ENCODE results near the gene NAA40. TPM values are rescaled to one million over a fixed set of nuclear protein-coding genes. Genes with fewer than 3 reads are reported as not detected.
A peak's percentile ranks its signal among the peaks of the same experiment; 100 is the strongest.

The NAA40 gene
- total and polyA plus RNA-seq, 2 of the 13 experiments (the other 11 are each of a cell fraction or from before 2014, with no cell fraction given) = 11.1 to 17.9 TPM

GRCh38 chr11:63986156-63986931 lies 47.5 kb downstream of the NAA40 start, which contains the start of gene OTUB1 (continued):
- TF ChIP-seq HNRNPH1 (optimal IDR thresholded peaks at IDR 0.05; ENCODE audit: low read depth, low read length) (no peak), SMARCE1 (IDR thresholded peaks at IDR 0.05; ENCODE audit: borderline replicate concordance) (no peak), THRA (CRISPR knock-in tag; IDR thresholded peaks at IDR 0.05; ENCODE audit: borderline replicate concordance) (peak; percentile 39; the same call in 1 of the 2 replicates), ZIK1 (CRISPR knock-in tag; IDR thresholded peaks at IDR 0.05; ENCODE audit: borderline replicate concordance, low read depth) (0 out of 2 replicates have a peak, but pooled peaks have one; percentile 28), ZSCAN20 (CRISPR knock-in tag; IDR thresholded peaks at IDR 0.05; ENCODE audit: borderline replicate concordance) (no peak), ZNF567 (CRISPR knock-in tag; IDR thresholded peaks at IDR 0.05; ENCODE audit: borderline replicate concordance) (no peak), ZNF235 (CRISPR knock-in tag; IDR thresholded peaks at IDR 0.05; ENCODE audit: borderline replicate concordance) (0 out of 2 replicates have a peak, but pooled peaks have one; percentile 97), ZNF530 (CRISPR knock-in tag; IDR thresholded peaks at IDR 0.05; ENCODE audit: low read depth) (no peak), AGO2 (optimal IDR thresholded peaks at IDR 0.05; ENCODE audit: low read depth, low read length) (peak; percentile 86), CC2D1A (CRISPR knock-in tag; IDR thresholded peaks at IDR 0.05) (no peak), GPN1 (CRISPR knock-in tag; IDR thresholded peaks at IDR 0.05; ENCODE audit: borderline replicate concordance) (no peak), ZNF841 (CRISPR knock-in tag; IDR thresholded peaks at IDR 0.05; ENCODE audit: borderline replicate concordance) (no peak), ELF1 (CRISPR knock-in tag; IDR thresholded peaks at IDR 0.05) (peak; percentile 99), HHEX (CRISPR knock-in tag; IDR thresholded peaks at IDR 0.05) (no peak), ZNF331 (CRISPR knock-in tag; IDR thresholded peaks at IDR 0.05) (no peak), SIN3A (IDR thresholded peaks at IDR 0.05; ENCODE audit: borderline replicate concordance, low read depth, low read length) (peak; percentile 93; the same call in 1 of the 2 replicates)
- TF ChIP-seq, protein P1, sequence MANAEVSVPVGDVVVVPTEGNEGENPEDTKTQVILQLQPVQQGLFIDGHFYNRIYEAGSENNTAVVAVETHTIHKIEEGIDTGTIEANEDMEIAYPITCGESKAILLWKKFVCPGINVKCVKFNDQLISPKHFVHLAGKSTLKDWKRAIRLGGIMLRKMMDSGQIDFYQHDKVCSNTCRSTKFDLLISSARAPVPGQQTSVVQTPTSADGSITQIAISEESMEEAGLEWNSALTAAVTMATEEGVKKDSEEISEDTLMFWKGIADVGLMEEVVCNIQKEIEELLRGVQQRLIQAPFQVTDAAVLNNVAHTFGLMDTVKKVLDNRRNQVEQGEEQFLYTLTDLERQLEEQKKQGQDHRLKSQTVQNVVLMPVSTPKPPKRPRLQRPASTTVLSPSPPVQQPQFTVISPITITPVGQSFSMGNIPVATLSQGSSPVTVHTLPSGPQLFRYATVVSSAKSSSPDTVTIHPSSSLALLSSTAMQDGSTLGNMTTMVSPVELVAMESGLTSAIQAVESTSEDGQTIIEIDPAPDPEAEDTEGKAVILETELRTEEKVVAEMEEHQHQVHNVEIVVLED (CRISPR knock-in tag; IDR thresholded peaks at IDR 0.05; ENCODE audit: borderline replicate concordance) = peak; percentile 65; the same call in 1 of the 2 replicates
- TF ChIP-seq, protein P2, sequence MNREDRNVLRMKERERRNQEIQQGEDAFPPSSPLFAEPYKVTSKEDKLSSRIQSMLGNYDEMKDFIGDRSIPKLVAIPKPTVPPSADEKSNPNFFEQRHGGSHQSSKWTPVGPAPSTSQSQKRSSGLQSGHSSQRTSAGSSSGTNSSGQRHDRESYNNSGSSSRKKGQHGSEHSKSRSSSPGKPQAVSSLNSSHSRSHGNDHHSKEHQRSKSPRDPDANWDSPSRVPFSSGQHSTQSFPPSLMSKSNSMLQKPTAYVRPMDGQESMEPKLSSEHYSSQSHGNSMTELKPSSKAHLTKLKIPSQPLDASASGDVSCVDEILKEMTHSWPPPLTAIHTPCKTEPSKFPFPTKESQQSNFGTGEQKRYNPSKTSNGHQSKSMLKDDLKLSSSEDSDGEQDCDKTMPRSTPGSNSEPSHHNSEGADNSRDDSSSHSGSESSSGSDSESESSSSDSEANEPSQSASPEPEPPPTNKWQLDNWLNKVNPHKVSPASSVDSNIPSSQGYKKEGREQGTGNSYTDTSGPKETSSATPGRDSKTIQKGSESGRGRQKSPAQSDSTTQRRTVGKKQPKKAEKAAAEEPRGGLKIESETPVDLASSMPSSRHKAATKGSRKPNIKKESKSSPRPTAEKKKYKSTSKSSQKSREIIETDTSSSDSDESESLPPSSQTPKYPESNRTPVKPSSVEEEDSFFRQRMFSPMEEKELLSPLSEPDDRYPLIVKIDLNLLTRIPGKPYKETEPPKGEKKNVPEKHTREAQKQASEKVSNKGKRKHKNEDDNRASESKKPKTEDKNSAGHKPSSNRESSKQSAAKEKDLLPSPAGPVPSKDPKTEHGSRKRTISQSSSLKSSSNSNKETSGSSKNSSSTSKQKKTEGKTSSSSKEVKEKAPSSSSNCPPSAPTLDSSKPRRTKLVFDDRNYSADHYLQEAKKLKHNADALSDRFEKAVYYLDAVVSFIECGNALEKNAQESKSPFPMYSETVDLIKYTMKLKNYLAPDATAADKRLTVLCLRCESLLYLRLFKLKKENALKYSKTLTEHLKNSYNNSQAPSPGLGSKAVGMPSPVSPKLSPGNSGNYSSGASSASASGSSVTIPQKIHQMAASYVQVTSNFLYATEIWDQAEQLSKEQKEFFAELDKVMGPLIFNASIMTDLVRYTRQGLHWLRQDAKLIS (CRISPR knock-in tag; IDR thresholded peaks at IDR 0.05) = no peak
- TF ChIP-seq, protein P3, sequence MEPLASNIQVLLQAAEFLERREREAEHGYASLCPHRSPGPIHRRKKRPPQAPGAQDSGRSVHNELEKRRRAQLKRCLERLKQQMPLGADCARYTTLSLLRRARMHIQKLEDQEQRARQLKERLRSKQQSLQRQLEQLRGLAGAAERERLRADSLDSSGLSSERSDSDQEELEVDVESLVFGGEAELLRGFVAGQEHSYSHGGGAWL (CRISPR knock-in tag; IDR thresholded peaks at IDR 0.05) = peak; percentile 89; the same call in 1 of the 2 replicates
- TF ChIP-seq, protein P4, sequence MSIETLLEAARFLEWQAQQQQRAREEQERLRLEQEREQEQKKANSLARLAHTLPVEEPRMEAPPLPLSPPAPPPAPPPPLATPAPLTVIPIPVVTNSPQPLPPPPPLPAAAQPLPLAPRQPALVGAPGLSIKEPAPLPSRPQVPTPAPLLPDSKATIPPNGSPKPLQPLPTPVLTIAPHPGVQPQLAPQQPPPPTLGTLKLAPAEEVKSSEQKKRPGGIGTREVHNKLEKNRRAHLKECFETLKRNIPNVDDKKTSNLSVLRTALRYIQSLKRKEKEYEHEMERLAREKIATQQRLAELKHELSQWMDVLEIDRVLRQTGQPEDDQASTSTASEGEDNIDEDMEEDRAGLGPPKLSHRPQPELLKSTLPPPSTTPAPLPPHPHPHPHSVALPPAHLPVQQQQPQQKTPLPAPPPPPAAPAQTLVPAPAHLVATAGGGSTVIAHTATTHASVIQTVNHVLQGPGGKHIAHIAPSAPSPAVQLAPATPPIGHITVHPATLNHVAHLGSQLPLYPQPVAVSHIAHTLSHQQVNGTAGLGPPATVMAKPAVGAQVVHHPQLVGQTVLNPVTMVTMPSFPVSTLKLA (IDR thresholded peaks at IDR 0.05) = peak; percentile 47
